Anterior cingulate cortex (tissue), 58 donors: ENCODE measurements around the gene CACNA1B.

Experiments used
- DNase-seq, 58 donors: peaks; one replicate each; lab custom pipeline; 2025; lab: John Stamatoyannopoulos, UW

Gene CACNA1B

GRCh38 chr9:137917795-137918194 lies 40.2 kb downstream of the CACNA1B start:
- DNase-seq, result no peak

GRCh38 chr9:137918331-137919094 lies 40.9 kb downstream of the CACNA1B start:
- DNase-seq, result peak in 30 of 58 donors; percentile 11 to 76 (median 45)

DNA sequence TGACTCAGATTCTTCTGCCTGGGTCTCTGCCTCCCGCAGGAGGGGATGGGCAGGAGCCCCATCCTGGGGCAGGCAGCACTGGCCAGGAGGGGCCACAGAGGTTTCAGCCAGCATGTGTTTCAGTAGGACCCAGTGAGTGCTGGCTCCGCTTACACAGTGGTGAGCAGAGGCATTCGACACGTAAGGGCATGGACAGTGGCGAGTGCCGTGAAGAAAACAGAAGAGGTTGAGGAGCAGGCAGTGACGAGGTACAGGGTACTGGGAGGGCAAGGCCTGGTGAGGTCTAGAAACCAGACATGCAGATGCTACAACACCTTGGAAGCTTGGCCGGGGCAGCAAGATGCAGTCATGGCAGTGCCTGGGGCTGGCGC lies 41.5 kb downstream of the CACNA1B start:
- no peak for DNase-seq

GRCh38 chr9:137919649-137920141 lies 42.1 kb downstream of the CACNA1B start:
- DNase-seq, result no peak

DNA sequence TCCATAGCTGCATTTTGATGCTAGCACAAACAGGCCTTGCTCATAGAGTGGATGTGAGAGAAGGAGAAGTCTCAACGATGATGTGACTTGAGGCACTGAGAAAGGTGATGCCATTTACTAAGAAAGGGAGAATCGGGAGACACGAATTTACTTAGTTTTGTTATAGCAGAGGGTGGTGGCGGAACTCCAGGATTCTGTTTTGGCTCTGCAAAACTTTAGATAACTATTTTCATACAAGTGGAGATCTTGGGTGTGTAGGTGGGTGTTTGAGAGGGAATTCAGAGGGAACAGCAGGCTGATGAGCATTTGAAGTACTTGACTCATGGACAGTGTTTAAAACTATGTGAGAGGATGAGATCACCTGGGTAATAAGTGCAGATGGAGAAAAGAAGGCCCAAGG lies 43.2 kb downstream of the CACNA1B start:
- peak in 3 of 58 donors; percentile 20 to 52 (median 21) for DNase-seq

GRCh38 chr9:137924169-137924568 lies 46.6 kb downstream of the CACNA1B start:
- DNase-seq, result no peak

GRCh38 chr9:137924761-137925369 lies 47.3 kb downstream of the CACNA1B start:
- DNase-seq, result no peak

DNA sequence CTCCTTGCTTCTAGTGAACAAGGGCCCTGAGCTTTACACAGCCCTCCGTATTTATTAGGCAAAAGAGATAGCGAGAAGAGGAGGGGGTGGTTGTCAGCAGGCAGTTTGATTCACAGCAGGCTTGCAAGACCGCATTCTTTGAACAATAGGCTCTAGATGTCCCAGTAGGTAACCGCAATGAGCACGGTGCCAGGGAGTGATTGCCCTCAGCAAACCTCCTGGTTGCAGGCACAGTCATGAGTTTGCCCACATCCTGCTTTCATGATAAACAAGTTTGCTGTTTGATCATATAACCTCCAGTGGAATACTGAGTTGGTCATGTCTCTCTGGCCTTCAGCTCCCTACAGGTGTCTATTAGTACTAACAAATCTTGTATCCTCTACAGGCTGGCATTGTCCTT lies 66.1 kb downstream of the CACNA1B start:
- no peak for DNase-seq

- DNase-seq, result no peak
Measured at GRCh38 chr9:137945581-137945980, 68.0 kb downstream of the CACNA1B start.

GRCh38 chr9:137946993-137947392 lies 69.4 kb downstream of the CACNA1B start:
- DNase-seq, result no peak

DNA sequence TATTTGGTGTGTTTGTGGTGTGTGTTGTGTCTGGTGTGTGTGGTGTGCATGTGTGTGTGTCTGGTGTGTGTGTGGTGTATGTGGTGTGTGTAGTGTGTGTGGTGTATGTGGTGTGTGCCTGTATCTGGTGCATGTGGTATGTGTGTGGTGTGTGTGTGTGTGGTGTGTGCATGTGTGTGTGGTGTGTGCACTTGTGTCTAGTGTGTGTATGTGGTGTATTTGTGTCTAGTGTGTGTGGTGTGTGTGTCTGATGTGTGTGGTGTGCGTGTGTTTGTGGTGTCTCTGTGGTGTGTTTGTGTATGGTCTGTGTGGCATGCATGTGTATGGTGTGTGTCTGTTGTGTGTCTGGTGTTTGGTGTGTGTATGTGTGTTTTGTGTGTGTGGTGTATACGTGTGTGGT lies 71.1 kb downstream of the CACNA1B start:
- DNase-seq, result no peak

- DNase-seq, result no peak
Measured at GRCh38 chr9:137949260-137949659, 71.7 kb downstream of the CACNA1B start.

- no peak for DNase-seq
Measured at GRCh38 chr9:137951107-137951506, 73.5 kb downstream of the CACNA1B start.

DNA sequence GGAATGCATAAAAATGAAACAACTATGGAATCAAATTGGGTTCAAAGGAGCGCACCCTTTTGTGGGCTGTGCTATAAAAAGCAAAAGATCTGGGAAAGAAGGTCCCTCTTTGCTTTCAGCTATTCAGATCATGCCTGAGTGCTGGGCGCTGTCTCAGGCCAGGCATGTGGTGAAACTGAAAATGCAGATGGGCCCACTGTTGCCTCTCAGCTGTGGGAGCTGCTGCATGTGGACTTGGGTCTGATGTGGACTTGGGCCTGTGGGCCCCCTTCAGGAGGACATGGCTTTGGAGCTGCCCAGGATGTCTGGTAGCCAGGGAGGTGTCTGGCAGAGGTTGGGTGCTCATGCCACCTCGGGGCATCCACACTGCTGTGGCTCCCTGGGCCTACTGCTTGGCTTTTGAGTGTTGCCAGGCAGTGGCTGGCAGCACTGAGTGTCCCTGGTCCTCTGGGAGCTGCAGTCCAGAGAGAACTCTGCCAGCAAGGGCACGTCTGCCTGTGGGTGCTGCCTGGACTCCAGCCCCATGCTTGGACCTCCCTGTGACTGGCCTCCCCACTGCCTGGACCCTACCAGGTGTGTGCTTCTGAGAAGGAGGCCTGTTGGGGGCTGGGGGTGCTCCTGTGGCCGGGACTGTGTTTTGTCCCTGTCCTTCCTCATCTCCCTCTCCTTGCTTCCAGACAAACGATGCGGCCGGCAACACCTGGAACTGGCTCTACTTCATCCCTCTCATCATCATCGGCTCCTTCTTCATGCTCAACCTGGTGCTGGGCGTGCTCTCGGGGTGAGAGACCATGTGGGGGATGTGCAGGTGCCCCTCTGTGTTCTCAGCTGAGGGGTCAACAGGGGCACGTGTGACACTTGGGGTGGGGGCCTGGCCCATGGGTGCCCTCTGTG lies 74.3 kb downstream of the CACNA1B start:
- peak in 1 of 58 donors; percentile 6 for DNase-seq

DNA sequence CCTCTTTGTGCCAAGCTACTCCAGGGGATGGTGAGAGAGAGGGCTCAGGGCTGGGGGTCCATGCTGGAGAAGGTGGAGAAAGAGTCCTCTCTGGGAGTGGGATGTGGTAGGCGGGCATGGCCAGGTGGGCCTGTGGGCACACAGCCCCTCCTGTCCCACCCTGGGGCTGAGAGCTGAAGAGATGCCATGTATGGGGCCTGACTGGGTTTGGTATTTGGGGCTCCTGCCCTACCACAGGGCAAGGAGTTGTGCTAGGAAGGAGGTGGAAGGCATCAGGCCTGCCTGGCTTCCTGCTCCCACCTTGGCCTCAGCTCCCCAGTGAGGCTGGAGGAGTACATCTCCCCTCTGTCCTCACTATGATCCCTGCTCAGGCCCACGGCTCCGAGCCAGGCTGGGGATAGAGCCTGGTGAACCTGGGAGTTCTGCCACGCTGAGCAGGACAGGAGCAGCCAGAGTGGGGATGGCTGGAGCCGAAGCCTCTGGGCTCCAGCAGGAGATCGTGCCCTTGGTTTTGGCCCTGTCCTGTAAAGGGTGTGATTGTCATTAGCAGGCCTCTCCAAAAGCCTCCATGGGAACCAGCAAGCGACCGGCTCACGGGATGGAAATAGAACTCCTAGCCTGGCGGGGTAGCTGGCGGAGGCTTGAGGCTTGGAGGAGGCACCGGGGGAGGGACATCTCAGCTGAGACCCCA lies 75.5 kb downstream of the CACNA1B start:
- peak in 3 of 58 donors; percentile 17 to 21 (median 20) for DNase-seq

DNA sequence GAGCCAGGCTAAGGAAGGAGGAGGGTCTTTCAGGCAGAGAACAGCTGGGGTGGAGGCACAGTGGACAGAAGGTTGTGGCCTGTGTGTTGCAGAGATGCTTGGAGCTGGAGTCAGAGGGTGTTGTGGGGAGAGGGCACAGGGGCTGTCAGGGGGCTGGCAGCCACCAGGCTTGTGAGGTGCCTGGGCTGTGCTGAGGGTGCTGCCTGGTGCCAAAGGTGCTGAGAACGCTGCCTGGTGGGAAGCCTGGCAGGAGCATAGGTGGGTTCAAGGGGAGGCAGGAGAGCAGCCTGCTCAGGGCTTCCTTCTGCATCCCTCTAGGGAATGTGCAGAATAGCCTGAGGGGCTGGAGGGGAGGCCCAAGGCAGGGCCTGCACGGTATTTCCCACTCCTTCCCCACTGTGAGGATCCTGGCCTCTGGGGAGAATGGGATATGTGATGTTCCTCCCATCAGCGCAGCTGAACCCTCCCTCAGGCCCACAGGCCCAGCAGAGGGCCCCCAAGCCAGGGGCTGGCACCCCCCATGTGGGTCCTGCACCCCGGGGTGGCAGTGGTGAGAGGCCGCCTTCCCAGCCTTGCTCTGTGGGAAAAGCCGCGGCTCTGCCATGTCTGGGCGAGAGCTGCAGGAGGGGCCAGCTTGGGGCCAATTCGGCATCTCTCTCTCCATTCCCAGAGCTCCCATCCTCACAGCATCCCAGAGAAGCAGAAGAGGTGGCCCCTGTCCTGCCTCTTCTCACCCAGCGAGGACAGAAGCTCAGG lies 76.3 kb downstream of the CACNA1B start:
- no peak for DNase-seq

- DNase-seq, result no peak
Measured at GRCh38 chr9:137955224-137955570, 77.6 kb downstream of the CACNA1B start.

DNA sequence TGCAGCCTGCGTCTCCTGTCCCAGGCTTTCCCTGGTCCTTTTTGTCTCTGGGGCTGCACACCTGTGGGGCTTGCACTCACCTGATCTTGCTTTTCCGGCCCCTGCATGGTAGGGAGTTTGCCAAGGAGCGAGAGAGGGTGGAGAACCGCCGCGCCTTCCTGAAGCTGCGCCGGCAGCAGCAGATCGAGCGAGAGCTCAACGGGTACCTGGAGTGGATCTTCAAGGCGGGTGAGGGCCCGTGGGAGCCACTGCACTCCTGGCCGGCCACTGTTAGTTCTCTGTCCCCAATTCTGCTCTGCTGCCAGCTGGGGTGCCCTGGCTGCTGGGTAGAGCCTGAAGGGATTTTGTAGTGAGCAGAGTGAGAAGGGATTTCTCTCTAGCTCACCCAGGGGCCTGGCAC lies 78.0 kb downstream of the CACNA1B start:
- DNase-seq, result no peak

DNA sequence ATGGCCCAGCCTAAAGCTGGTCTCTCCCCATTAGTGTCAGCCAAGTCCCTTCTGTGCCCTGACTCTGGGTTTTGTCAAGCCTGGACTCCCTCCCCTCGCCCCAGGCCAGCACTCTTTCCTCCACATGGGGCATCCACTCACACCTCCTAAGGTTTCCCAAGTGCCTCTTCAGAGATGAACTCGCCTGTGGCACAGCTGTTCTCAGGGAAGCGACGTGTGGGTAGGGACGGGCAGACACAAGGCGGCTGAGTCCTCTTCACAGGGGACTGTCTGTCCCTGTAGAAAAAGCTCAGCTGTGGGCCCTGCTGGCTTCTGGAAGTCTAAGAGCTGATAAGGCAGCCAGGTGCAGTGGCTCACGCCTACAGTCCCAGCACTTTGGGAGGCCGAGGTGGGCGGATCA lies 78.5 kb downstream of the CACNA1B start:
- no peak for DNase-seq
